HEK293T (cell line): ENCODE results near the gene GALNT12.

ENCODE experiments used
- BHLHE40 ChIP-seq: fragments of 450-650 bp; IDR thresholded peaks from 2 replicates; pipeline ENCODE4 v1.6.1; 2016; ENCODE audit warnings: mild to moderate bottlenecking, moderate library complexity, borderline replicate concordance
- ELF4 ChIP-seq: fragments of 450-650 bp; IDR thresholded peaks from 2 replicates; pipeline ENCODE4 v1.6.1; 2017; ENCODE audit warnings: antibody characterized with exemption
- FOXM1 ChIP-seq: fragments of 450-650 bp; IDR thresholded peaks from 2 replicates; pipeline ENCODE4 v1.6.1; 2017; ENCODE audit warnings: mild to moderate bottlenecking, borderline replicate concordance
- HDGF ChIP-seq: fragments of 450-650 bp; IDR thresholded peaks from 2 replicates; pipeline ENCODE4 v1.6.1; 2017; ENCODE audit warnings: antibody characterized with exemption, borderline replicate concordance
- SP1 ChIP-seq: fragments of 450-650 bp; IDR thresholded peaks from 2 replicates; pipeline ENCODE4 v1.6.1; 2017
- ZNF384 ChIP-seq: fragments of 450-650 bp; IDR thresholded peaks from 2 replicates; pipeline ENCODE4 v1.6.1; 2016

- TF ChIP-seq ZNF384 (no peak), FOXM1 (no peak), BHLHE40 (no peak), ELF4 (no peak), HDGF (no peak), SP1 (no peak)
Observed at GRCh38 chr9:98798254-98798653, 9.2 kb upstream of the GALNT12 start.
